ENCODE results near the gene GPR52.

GPR52 gene

GRCh38 chr1:174447866-174448530, at the start of gene GPR52:
GPR52 (plus strand) TSS chr1:174447964; CDS start chr1:174448112, 148 bp downstream.
- H3K4me3 ChIP-seq (ENCODE audit: low read depth, low read length) = no peak within 1 kb of the TSS
- TF ChIP-seq, protein P1, sequence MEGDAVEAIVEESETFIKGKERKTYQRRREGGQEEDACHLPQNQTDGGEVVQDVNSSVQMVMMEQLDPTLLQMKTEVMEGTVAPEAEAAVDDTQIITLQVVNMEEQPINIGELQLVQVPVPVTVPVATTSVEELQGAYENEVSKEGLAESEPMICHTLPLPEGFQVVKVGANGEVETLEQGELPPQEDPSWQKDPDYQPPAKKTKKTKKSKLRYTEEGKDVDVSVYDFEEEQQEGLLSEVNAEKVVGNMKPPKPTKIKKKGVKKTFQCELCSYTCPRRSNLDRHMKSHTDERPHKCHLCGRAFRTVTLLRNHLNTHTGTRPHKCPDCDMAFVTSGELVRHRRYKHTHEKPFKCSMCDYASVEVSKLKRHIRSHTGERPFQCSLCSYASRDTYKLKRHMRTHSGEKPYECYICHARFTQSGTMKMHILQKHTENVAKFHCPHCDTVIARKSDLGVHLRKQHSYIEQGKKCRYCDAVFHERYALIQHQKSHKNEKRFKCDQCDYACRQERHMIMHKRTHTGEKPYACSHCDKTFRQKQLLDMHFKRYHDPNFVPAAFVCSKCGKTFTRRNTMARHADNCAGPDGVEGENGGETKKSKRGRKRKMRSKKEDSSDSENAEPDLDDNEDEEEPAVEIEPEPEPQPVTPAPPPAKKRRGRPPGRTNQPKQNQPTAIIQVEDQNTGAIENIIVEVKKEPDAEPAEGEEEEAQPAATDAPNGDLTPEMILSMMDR (IDR thresholded peaks at IDR 0.05; ENCODE audit: borderline replicate concordance, insufficient read depth, low read depth, low read length) = no peak

DNA sequence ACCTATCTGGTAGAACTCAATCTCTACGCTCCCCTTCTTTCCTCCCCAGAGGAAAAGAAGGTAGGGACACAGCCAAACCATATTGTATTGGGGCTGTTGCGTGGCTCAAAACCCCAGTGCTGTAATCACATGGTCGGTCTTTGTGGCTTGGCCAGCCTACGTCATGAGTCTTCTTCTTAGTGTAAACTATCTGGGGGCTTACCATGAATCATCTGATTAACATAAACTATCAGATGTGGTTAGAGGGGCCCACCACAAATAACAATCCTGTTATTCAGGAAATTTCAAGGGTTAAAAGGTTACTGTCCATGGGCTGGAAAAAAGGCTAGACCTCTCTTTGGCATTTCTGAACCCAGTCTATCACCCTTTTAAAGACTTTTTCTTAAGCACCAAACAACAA, 49.5 kb upstream of the GPR52 start:
- H3K4me3 ChIP-seq (ENCODE audit: low read depth, low read length) = no peak overlapping the region
- TF ChIP-seq, protein P1 (IDR thresholded peaks at IDR 0.05; ENCODE audit: borderline replicate concordance, insufficient read depth, low read depth, low read length) = no peak

DNA sequence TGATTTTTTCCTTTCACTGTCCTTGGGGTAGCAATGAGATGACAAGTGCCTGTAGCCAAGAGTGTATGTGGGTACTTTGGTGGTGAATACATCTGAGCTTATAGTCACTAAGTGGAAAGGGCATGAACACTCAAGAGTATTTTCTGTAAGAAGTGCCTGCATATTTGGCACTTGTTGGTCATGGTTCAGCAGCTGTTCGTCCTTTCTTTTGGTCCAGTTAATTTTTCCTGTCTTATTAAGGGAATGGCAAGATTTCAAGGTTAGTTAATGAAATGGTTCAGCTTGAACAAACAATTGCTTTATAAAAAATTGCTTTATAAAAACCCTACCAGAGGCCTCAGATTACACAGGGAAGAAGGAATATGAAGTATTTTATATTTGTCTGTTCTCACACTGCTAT, 48.6 kb upstream of the GPR52 start:
- no peak overlapping the region for H3K4me3 ChIP-seq (ENCODE audit: low read depth, low read length)
- TF ChIP-seq, protein P1 (IDR thresholded peaks at IDR 0.05; ENCODE audit: borderline replicate concordance, insufficient read depth, low read depth, low read length) = no peak

GRCh38 chr1:174401075-174401474, 46.7 kb upstream of the GPR52 start:
- H3K4me3 ChIP-seq (ENCODE audit: low read depth, low read length) = no peak overlapping the region
- TF ChIP-seq, protein P1 (IDR thresholded peaks at IDR 0.05; ENCODE audit: borderline replicate concordance, insufficient read depth, low read depth, low read length) = no peak

DNA sequence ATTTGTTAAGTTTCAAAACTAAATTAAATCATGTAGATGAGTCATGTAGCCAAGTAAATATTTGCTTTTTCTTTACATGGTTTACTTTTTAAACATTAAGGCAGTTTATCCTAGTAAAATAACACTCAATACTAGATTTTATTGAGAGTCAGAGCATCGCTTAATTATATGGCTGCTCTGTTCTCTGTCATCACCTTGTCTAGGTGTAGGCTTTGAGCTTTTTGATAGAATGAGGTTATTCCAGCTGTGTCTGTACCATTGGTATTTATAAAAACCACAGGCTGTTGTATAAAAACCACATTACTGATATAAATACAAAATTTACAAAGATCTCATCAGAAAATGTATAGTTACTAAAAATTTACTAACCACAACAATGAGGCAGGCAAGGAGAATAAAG, 42.5 kb upstream of the GPR52 start:
- no peak overlapping the region for H3K4me3 ChIP-seq (ENCODE audit: low read depth, low read length)
- TF ChIP-seq, protein P1 (IDR thresholded peaks at IDR 0.05; ENCODE audit: borderline replicate concordance, insufficient read depth, low read depth, low read length) = no peak

GRCh38 chr1:174406421-174406820, 41.3 kb upstream of the GPR52 start:
- TF ChIP-seq, protein P1 (IDR thresholded peaks at IDR 0.05; ENCODE audit: borderline replicate concordance, insufficient read depth, low read depth, low read length) = no peak
- no peak overlapping the region for H3K4me3 ChIP-seq (ENCODE audit: low read depth, low read length)

GRCh38 chr1:174407665-174408064, 40.1 kb upstream of the GPR52 start:
- no peak overlapping the region for H3K4me3 ChIP-seq (ENCODE audit: low read depth, low read length)
- TF ChIP-seq, protein P1 (IDR thresholded peaks at IDR 0.05; ENCODE audit: borderline replicate concordance, insufficient read depth, low read depth, low read length) = no peak
